ENCODE results near the gene OSBPL10. TPM values are rescaled to one million over a fixed set of nuclear protein-coding genes. Genes with fewer than 3 reads are reported as not detected.

OSBPL10 gene
- total RNA-seq, 1 donor from 2014 or later = 6.4 TPM

DNA sequence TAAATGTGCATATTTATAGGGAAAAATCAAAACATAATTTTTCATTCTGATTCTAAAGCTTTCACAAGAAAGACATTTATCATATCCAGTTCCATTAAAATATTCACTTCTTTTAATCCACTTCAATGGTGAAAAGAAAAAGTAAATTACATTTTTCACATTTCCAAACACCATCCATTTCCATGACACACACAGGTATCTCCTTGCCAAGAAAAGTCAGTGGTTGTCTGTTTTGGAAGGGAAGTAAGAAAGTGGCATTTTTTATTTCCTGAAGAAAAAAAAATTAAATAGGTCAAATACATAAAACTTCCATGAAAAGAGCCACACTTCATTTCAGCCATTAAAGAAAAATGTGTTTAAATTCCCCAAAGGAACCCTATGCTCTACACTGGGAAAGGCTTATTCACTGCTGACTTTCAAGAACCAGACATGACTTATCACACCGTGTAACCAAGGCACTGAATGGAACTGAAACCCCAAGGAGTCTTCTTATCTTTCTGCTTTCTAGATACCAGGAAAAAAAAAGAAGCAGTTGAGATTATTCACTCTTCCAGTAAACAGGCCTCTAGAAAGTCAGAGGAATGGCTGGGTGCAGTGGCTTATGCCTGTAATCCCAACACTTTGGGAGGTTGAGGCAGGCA, 44.5 kb downstream of the OSBPL10 start:
- TF ChIP-seq, protein P1, sequence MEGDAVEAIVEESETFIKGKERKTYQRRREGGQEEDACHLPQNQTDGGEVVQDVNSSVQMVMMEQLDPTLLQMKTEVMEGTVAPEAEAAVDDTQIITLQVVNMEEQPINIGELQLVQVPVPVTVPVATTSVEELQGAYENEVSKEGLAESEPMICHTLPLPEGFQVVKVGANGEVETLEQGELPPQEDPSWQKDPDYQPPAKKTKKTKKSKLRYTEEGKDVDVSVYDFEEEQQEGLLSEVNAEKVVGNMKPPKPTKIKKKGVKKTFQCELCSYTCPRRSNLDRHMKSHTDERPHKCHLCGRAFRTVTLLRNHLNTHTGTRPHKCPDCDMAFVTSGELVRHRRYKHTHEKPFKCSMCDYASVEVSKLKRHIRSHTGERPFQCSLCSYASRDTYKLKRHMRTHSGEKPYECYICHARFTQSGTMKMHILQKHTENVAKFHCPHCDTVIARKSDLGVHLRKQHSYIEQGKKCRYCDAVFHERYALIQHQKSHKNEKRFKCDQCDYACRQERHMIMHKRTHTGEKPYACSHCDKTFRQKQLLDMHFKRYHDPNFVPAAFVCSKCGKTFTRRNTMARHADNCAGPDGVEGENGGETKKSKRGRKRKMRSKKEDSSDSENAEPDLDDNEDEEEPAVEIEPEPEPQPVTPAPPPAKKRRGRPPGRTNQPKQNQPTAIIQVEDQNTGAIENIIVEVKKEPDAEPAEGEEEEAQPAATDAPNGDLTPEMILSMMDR (IDR thresholded peaks at IDR 0.05; ENCODE audit: borderline replicate concordance) = no peak
- H3K27me3 ChIP-seq (ENCODE audit: low read depth) = no peaks in the 10 kb centered on the region
- no peak for DNase-seq
- H3K36me3 ChIP-seq = no peaks in the 10 kb centered on the region
- intact Hi-C loops (cut with micrococcal nuclease) = no loop called here
- no peaks in the 10 kb centered on the region for H3K9me3 ChIP-seq (replicated peaks)
- no peak overlapping the region for H3K27ac ChIP-seq (replicated peaks)
- no peak overlapping the region for H3K4me3 ChIP-seq
- peaks cover 18% of the 10 kb centered on the region for H3K4me1 ChIP-seq

DNA sequence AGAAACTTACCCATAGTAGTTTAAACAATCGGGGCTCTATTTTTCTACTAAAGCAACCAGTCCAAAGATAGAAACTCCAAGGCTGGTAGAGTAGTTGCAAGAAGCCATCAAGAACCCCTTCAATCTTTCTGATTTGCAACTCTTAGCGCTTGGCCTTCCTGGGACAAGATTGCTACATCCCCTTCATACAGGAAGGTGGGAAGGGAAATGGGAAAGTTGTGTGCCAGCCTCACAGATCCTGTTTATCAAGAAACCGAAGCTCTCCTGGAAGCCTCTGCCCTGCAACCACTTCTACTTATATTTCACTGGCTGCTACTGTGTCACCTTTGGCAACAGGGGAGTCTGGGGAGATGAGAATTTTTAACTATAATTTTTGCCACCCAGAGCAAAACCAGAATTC, 46.2 kb downstream of the OSBPL10 start:
- Histone ChIP-seq H3K4me3 (no peak overlapping the region), H3K27me3 (ENCODE audit: low read depth) (no peaks in the 10 kb centered on the region), H3K36me3 (no peaks in the 10 kb centered on the region), H3K9me3 (replicated peaks) (no peaks in the 10 kb centered on the region), H3K27ac (replicated peaks) (no peak overlapping the region), H3K4me1 (peaks cover 9% of the 10 kb centered on the region)
- TF ChIP-seq, protein P1 (IDR thresholded peaks at IDR 0.05; ENCODE audit: borderline replicate concordance) = no peak
- intact Hi-C loops (cut with micrococcal nuclease) = no loop called here
- no peak for DNase-seq

DNA sequence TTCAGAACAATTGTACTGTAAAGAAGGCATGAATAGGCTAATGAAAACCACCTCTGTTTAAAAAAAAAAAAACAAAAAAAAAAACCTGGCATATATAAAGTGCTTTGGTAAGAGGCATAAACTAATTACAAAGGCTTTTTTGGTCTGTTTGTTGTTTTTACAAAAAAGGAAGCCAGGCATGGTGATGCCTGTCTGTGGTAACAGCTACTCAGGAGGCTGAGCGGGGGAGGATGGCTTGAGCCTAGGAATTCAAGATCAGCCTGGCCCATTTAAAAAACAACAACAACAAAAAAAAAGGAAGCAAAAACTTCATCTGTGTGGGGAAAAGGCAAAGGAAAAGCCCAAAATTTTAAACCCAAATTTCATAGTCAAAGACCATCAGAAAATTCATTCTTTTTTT, 47.0 kb downstream of the OSBPL10 start:
- no peak for DNase-seq
- Histone ChIP-seq H3K36me3 (no peaks in the 10 kb centered on the region), H3K27ac (replicated peaks) (no peak overlapping the region), H3K4me3 (no peak overlapping the region), H3K9me3 (replicated peaks) (no peaks in the 10 kb centered on the region), H3K27me3 (ENCODE audit: low read depth) (no peaks in the 10 kb centered on the region), H3K4me1 (peaks cover 9% of the 10 kb centered on the region)
- intact Hi-C loops (cut with micrococcal nuclease) = no loop called here
- TF ChIP-seq, protein P1 (IDR thresholded peaks at IDR 0.05; ENCODE audit: borderline replicate concordance) = no peak

DNA sequence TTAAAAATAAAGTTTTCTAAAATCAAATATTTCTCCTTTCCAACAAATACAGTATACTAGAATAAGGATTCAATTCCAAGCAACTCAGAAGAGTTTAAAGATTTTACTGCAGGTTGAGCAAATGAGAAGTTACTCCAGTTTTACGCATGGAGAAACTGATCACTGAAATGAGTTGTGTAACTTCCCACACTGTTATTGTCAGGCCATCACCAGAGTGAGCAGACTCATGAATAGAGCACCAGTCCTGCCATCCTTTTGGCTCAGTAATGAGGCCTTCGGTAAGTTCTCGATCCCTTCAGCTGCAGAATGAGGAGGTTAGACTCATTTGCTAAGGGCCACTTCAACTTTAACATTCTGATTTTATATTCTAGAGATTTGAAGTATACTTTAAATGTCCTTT, 48.1 kb downstream of the OSBPL10 start:
- H3K4me1 ChIP-seq = peaks cover 9% of the 10 kb centered on the region
- no peaks in the 10 kb centered on the region for H3K36me3 ChIP-seq
- intact Hi-C loops (cut with micrococcal nuclease) = no loop called here
- no peak for DNase-seq
- no peak overlapping the region for H3K4me3 ChIP-seq
- H3K27me3 ChIP-seq (ENCODE audit: low read depth) = no peaks in the 10 kb centered on the region
- TF ChIP-seq, protein P1 (IDR thresholded peaks at IDR 0.05; ENCODE audit: borderline replicate concordance) = no peak
- no peak overlapping the region for H3K27ac ChIP-seq (replicated peaks)
- H3K9me3 ChIP-seq (replicated peaks) = no peaks in the 10 kb centered on the region

DNA sequence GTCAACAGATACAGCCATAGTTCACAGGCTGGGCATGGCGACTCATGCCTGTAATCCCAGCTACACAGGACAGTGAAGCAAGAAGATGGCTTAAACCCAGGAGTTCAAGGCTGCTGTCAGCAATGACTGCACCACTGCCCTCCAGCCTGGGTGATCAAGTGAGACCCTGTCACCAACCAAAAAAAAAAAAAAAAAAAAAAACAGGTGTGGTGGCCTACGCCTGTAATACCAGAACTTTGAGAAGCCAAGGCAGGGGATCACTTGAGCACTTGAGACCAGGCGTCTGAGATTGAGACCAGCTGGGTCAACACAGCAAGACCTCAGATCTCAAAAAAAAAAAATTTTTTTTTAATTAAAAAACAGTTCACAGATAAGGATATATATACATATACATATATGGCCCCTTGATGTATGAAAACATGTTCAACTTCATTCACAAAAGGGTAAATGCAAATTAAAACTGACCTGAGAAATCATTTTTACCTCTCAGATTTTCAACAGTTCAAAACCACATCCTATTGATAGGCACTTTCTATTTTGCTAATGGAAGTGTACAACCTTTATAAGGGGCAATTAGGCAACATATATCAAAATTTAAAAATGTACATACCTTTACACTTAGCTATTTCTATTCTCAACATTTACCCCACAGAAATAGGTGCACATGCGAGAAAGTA, 51.1 kb downstream of the OSBPL10 start:
- TF ChIP-seq, protein P1 (IDR thresholded peaks at IDR 0.05; ENCODE audit: borderline replicate concordance) = no peak

More for the DNA sequence above, 51.1 kb downstream of the OSBPL10 start:
- DNase-seq = no peak
- H3K36me3 ChIP-seq = no peaks in the 10 kb centered on the region
- intact Hi-C loops (cut with micrococcal nuclease) = no loop called here
- H3K4me3 ChIP-seq = no peak overlapping the region
- H3K4me1 ChIP-seq = peaks cover 9% of the 10 kb centered on the region
- H3K27ac ChIP-seq (replicated peaks) = no peak overlapping the region
- H3K27me3 ChIP-seq (ENCODE audit: low read depth) = no peaks in the 10 kb centered on the region
- H3K9me3 ChIP-seq (replicated peaks) = no peaks in the 10 kb centered on the region

Measured in left ventricle myocardium inferior (tissue), 1 donor.